Retinal pigment epithelial cell (primary cell): Measurements from ENCODE around the gene PHF3.

Experiments
- DNase-seq: peaks from one replicate; pipeline ENCODE4 v3.0.0-alpha.2; 2010; ENCODE audit warnings: low read depth
- H3K4me3 ChIP-seq: 2 replicates; pipeline ENCODE4 v1.5.1; 2011; ENCODE audit warnings: mild to moderate bottlenecking, low read length, control low read depth, moderate library complexity
- CTCF ChIP-seq: conservative IDR thresholded peaks from 2 replicates; pipeline ENCODE4 v1.5.1; 2011; ENCODE audit warnings: low read depth, low read length, control low read depth, inconsistent platforms

PHF3 gene

GRCh38 chr6:63635588-63636517 lies at the start of gene PHF3:
TSS of gene PHF3 (plus strand) at chr6:63635802. CDS start at chr6:63646552, 10,750 bp downstream.
- peak within 1 kb of the TSS; percentile 80 for H3K4me3 ChIP-seq
- no peak for TF ChIP-seq CTCF
- DNase-seq = peak; percentile 58

- DNase-seq = no peak
Observed at GRCh38 chr6:63589952-63590411, 45.6 kb upstream of the PHF3 start.

GRCh38 chr6:63592886-63593285 lies 42.7 kb upstream of the PHF3 start:
- no peak overlapping the region for H3K4me3 ChIP-seq
- no peak for DNase-seq

More at GRCh38 chr6:63589952-63590411, 45.6 kb upstream of the PHF3 start:
- no peak for TF ChIP-seq CTCF
- H3K4me3 ChIP-seq = no peak overlapping the region

GRCh38 chr6:63597141-63598048 lies 38.2 kb upstream of the PHF3 start:
- H3K4me3 ChIP-seq = peak overlapping the region; percentile 65
- DNase-seq = peak; percentile 30
- TF ChIP-seq CTCF = no peak

More at GRCh38 chr6:63592886-63593285, 42.7 kb upstream of the PHF3 start:
- no peak for TF ChIP-seq CTCF

GRCh38 chr6:63598049-63599036 lies 37.3 kb upstream of the PHF3 start:
- no peak for DNase-seq
- TF ChIP-seq CTCF = peak; percentile 92
- H3K4me3 ChIP-seq = peak overlapping the region; percentile 65

- H3K4me3 ChIP-seq = no peak overlapping the region
- TF ChIP-seq CTCF = no peak
- DNase-seq = no peak
Observed at GRCh38 chr6:63599243-63599642, 36.4 kb upstream of the PHF3 start.
